ENCODE results near the gene RNPEP.
"Not testable (repeated sequence)": the region's sequence is repeated elsewhere in the genome, so short reads cannot be mapped to it uniquely, and the experiment has no call there.

The RNPEP gene

DNA sequence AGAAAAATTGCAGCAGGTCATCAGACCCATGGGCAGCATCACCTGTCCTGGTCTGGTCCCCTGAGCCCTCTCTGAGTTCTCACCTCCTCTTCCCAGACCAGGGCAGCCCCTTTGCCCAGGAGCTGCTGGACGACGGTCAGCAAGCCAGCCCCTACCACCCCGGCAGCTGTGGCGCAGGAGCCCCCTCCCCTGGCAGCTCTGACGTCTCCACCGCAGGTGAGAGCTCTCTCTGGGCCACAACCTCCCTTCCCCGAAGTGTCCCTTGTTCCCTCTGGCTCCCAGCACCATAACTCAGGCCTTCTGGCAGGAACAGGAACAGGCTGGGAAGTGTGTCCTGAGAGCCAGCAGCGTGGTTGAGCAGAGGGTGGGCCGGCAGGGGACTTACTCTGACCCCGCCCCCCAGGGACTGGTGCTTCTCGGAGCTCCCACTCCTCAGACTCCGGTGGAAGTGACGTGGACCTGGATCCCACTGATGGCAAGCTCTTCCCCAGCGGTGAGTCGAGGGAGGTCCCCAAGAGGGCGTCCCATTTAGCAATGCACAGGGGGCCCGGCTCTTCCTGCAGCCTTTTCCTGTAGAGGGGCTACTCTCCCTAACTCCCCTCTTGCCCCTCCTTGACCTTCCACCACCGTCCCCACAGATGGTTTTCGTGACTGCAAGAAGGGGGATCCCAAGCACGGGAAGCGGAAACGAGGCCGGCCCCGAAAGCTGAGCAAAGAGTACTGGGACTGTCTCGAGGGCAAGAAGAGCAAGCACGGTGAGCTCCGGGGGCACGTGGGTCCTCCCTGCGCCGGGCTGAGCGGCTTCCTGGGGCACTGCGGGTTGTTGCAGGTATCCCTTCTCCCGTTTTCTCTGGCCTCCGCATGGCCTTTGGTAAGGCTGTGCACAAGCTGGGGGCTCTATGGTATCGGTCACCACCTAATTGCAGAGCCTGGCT is 30.4 kb downstream of the RNPEP start:
- DNase-seq: no peak

GRCh38 chr1:202013603-202014002 is 31.2 kb downstream of the RNPEP start:
- no peak for DNase-seq

DNA sequence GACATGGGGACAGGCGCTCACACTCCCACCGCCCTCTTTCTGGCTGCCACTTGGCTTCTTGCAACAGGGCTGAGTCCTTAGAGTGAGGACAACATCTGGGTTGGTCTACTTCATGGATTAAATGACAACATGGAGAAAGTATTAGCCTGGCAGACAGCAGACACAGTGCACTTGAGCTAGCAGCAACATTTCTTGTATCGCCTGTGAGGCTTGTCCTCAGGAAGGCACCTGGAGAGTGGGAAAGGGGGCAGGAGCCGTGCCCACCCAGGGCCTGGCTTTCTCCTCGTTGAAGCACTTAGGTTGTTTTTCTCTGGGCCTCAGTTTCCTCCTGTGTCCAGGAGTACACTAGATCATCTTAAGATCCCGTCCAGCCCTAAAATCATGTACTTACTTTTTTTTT is 31.6 kb downstream of the RNPEP start:
- DNase-seq: no peak

DNA sequence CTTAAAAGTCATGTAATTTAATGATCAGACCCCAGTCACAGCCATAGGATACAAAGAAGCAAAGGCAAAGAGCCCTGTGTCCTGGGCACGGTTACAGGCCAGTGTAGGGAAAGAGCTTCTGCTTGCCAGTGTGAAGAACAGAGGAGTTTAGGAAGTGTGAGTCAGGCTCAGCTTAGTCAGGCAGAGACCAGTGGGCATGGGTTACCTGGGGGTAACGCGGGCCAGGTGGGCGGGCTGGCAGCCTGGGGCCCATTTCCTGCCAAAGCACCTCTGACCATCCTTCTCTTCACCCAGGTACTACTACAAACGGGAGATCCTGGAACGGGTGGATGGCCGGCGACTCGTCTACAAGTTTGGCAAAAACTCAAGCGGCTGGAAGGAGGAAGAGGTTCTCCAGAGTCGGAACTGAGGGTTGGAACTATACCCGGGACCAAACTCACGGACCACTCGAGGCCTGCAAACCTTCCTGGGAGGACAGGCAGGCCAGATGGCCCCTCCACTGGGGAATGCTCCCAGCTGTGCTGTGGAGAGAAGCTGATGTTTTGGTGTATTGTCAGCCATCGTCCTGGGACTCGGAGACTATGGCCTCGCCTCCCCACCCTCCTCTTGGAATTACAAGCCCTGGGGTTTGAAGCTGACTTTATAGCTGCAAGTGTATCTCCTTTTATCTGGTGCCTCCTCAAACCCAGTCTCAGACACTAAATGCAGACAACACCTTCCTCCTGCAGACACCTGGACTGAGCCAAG is 32.6 kb downstream of the RNPEP start:
- DNase-seq: no peak

GRCh38 chr1:202015662-202015937 is 33.2 kb downstream of the RNPEP start:
- no peak for DNase-seq

DNA sequence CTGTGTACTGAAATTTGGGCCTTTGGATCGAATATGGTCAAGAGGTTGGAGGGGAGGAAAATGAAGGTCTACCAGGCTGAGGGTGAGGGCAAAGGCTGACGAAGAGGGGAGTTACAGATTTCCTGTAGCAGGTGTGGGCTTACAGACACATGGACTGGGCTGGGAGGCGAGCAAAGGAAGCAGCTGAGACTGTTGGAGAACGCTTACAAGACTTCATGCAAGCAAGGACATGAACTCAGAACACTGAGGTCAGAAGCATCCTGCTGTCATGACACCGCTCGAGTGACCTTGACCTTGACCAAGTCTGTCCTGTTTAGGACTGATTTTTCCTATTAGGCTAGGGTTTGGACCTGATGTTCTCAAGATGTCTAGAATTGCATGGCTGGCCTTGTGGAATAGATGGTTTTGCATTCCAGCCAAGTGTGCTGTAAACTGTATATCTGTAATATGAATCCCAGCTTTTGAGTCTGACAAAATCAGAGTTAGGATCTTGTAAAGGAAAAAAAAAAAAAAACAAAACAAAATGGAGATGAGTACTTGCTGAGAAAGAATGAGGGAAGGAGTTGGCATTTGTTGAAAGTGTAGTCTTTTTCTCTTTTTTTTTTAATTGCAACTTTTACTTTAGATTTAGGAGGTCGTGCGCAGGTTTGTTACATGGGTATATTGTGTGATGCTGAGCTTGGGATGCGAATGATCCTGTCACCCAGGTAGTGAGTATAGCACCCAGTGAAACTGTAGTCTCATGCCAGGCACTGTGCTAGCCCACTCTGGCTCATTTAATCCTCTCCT is 33.8 kb downstream of the RNPEP start:
- DNase-seq: no peak

DNA sequence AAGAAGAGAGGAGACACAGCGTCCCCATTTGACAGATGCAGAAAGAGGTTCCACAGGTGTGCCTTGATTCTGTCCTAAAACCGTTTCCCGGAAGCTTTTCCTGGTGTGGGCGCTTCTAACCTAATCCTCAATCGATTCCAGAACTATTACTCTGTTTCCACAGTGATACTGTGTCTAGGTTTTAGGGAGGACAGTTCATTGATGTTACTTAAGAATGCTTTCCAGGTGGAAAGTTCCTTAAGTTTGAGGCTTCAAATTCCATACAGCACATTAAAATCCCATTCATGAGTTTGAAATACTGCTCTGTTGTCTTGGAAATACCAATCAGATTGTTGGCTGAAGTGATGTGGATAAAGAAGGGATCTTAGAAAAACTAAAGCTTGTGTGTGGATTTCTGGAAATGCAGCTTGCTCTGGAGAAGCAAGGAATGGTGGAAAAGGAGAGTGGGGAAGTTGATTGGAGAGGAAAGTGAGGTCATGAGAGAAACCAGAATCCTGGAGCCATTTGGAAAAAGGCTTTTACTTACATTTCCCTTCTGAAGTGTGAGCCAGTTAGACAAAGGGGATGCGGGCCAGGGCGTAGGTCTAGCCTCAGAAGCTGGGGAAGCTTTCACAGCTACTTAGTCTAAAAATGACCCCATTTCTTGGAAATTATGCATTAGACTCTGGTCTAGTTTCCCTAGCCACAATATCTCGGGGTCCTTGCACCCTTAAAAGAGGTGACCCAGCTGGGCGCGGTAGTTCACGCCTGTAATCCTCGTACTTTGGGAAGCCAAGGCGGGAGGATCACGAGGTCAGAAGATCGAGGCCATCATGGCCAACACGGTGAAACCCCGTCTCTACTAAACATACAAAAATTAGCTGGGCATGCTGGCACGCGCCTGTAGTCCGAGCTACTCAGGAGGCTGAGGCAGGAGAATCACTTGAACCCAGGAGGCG is 34.6 kb downstream of the RNPEP start:
- no peak for DNase-seq

GRCh38 chr1:202017749-202018467 is 35.5 kb downstream of the RNPEP start:
- peak; percentile 51 for DNase-seq

- peak; percentile 84 for DNase-seq
Measured at GRCh38 chr1:202018468-202019234, 36.2 kb downstream of the RNPEP start.

DNA sequence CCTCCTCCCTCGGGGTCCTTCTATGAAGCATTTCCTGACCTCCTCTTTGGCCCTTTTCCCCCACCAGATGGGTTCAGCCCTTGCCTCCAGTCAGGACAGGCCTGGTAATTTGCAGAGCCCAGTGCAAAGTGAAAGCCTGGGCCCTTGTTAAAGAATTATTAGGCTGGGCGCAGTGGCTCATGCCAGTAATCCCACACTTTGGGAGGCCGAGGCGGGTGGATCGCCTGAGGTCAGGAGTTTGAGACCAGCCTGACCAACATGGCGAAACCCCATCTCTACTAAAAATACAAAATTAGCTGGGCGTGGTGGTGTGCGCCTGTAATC is 36.7 kb downstream of the RNPEP start:
- DNase-seq: not testable (repeated sequence)

GRCh38 chr1:202023001-202023433 is 40.6 kb downstream of the RNPEP start:
- DNase-seq: peak; percentile 81

DNA sequence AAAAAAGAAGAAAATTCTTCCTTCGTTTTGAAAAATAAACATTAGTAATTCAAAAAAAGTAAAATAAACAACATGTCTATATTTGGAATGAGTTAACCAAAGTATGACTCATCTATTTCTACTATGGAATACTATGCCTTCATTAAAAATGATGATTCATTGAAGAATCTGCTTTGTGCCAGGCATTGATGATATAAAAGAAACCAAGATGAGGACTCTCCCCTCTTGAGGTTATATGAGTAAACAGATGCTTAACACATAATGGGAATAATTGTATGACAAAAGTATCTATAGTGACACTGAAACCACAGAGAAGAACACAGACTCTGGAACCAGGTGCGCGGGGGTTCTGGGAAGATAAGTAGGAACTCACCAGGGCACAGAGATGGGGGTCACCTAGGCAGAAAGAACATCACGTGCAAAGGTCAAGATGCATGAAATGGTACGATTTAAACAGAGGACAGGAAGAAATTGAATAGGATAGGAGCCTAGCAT is 46.8 kb downstream of the RNPEP start:
- DNase-seq: peak; percentile 18

GRCh38 chr1:202029727-202030126 is 47.3 kb downstream of the RNPEP start:
- DNase-seq: no peak

- DNase-seq: no peak
Measured at GRCh38 chr1:202031796-202032195, 49.3 kb downstream of the RNPEP start.

- no peak for DNase-seq
Measured at GRCh38 chr1:202034149-202034682, 51.8 kb downstream of the RNPEP start.

- peak; percentile 27 for DNase-seq
Measured at GRCh38 chr1:202034683-202035462, 52.4 kb downstream of the RNPEP start.

DNA sequence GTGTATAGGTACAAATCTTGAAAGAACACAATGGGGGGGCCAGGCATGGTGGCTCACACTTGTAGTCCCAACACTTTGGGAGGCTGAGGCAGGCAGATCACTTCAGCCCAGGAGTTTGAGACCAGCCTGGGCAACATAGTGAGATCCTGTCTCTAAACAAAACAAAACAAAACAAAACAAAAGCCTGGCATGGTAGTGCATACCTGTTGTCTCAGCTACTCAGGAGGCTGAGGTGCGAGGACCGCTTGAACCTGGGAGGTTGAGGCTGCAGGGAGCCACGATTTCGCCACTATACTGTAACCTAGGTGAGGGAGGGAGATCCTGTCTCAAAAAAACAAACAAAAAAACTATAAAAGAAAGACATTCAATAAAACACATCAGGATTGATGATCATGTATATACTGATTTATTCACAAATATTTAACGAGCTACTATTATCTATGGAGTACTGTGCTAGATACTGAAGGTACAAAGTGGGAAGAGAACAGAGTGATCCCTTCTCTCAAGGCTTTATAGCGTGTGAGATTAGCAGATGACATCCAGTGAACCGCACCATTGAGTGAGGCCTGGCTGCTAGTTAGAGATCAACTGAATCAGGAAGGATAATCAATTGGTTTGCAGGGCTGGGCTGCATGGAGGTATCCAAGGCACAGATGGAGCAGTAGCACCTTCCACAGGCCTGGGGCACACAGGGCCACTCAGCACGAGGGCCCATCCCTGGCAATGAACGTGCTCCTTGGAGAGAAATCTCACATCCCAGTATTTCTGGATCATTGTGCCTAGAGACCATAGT is 54.3 kb downstream of the RNPEP start:
- DNase-seq: no peak

DNA sequence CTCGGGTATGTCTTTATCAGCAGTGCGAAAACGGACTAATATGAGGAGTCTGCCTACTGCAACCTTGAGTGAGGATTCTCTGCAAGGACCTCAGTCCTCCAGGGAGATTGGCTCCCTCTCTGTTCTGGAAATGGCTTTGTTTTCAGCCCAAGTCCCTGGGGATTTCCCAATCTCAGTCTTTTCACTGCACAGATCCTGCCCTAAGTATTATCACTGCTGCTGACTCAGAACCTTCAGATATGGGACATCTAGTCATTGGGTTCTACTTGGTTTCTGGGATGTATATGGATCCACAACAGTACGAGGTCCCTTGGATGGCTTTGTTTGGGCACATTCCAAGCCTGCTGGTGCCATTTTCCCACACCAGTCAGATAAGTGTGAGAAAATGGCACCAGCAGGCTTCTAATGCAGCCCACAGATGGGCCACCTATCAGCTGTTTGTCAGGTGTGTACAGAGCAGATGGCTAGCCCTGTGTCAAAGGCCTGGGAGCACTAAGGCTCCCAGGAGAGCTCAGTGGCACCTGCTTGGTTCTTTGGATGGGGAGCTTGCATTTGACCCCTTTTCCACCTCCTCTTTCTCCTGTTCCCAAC is 55.4 kb downstream of the RNPEP start:
- DNase-seq: no peak

Data from DMS79 treated with DMSO at 0.1 percent for 48 hours (cell line).